Endothelial cell of umbilical vein (primary cell): ENCODE results near the gene CTNNB1.

Experiments
- EZH2 ChIP-seq: IDR thresholded peaks from 2 replicates; pipeline ENCODE4 v1.6.1; 2012; ENCODE audit warnings: borderline replicate concordance, low read depth, mild to moderate bottlenecking, moderate library complexity, low read length, inconsistent platforms; ENCODE audit not compliant: severe bottlenecking
- FOS ChIP-seq: IDR thresholded peaks from 2 replicates; pipeline ENCODE4 v1.6.1; 2011; ENCODE audit warnings: mild to moderate bottlenecking, low read length, moderate library complexity, borderline replicate concordance; ENCODE audit not compliant: insufficient read depth
- JUN ChIP-seq: IDR thresholded peaks from 2 replicates; pipeline ENCODE4 v1.6.1; 2011; ENCODE audit warnings: borderline replicate concordance, low read depth; ENCODE audit not compliant: insufficient read length, insufficient read depth
- MAX ChIP-seq: IDR thresholded peaks from 2 replicates; pipeline ENCODE4 v1.6.1; 2011; ENCODE audit not compliant: insufficient read depth, insufficient read length
- MYC ChIP-seq: IDR thresholded peaks from one replicate; pipeline ENCODE4 v1.6.1; 2011; ENCODE audit warnings: mild to moderate bottlenecking, low read depth, low read length
- POLR2A ChIP-seq: IDR thresholded peaks from 2 replicates; pipeline ENCODE4 v1.6.1; 2012; ENCODE audit warnings: low read depth, mild to moderate bottlenecking, control low read depth, low read length
- POLR2AphosphoS5 ChIP-seq: IDR thresholded peaks from 2 replicates; pipeline ENCODE4 v1.6.1; 2012; ENCODE audit warnings: low read depth, mild to moderate bottlenecking, control low read depth, low read length, moderate library complexity; ENCODE audit not compliant: insufficient read depth
- TF ChIP-seq, protein P1 (sequence below), 2 donors: IDR thresholded peaks; 1 replicate in 1 of 2; 2 replicates in 1 of 2; pipeline ENCODE4 v1.5.1; 2011; ENCODE audit warnings: low read length in 2 of 2, mild to moderate bottlenecking in 2 of 2, moderate library complexity in 2 of 2, control low read depth in 1 of 2, inconsistent platforms in 1 of 2, low read depth in 1 of 2; ENCODE audit not compliant: insufficient read depth in 1 of 2; ENCODE audit errors: extremely low read depth in 1 of 2

DNA sequence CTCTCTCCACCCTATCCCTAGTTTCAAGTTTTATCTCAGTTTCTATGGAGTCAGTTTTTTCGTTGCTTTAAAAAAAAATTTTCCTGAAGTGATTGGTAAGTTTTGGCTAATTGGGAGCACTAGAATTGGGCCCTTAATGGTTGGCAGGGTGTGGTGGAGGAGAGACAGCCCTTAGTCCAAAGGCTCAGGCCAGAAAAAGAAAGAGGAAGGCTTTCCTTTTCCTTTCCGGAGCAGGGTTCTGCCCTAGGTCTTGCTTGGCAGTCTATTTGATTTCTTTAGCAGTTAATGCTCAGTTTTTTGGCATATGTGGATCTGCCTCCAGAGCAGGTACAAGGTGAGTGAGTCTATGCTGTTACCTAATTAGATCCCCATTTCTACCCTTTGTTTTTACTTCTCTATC is 22.7 kb downstream of the CTNNB1 start:
- TF ChIP-seq, protein P1, sequence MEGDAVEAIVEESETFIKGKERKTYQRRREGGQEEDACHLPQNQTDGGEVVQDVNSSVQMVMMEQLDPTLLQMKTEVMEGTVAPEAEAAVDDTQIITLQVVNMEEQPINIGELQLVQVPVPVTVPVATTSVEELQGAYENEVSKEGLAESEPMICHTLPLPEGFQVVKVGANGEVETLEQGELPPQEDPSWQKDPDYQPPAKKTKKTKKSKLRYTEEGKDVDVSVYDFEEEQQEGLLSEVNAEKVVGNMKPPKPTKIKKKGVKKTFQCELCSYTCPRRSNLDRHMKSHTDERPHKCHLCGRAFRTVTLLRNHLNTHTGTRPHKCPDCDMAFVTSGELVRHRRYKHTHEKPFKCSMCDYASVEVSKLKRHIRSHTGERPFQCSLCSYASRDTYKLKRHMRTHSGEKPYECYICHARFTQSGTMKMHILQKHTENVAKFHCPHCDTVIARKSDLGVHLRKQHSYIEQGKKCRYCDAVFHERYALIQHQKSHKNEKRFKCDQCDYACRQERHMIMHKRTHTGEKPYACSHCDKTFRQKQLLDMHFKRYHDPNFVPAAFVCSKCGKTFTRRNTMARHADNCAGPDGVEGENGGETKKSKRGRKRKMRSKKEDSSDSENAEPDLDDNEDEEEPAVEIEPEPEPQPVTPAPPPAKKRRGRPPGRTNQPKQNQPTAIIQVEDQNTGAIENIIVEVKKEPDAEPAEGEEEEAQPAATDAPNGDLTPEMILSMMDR (IDR thresholded peaks at IDR 0.05; ENCODE audit: extremely low read depth in 1 of 2, insufficient read depth in 1 of 2, low read depth in 1 of 2, low read length in 2 of 2), result no peak
- no peak for TF ChIP-seq POLR2A
- TF ChIP-seq POLR2AphosphoS5, result no peak
- TF ChIP-seq EZH2, result no peak
- no peak for TF ChIP-seq JUN
- no peak for TF ChIP-seq MYC
- no peak for TF ChIP-seq MAX
- no peak for TF ChIP-seq FOS
